H1 (cell line): Measurements from ENCODE around the gene LDLRAD4. TPM values are rescaled to one million over a fixed set of nuclear protein-coding genes. Genes with fewer than 3 reads are reported as not detected.
A peak's percentile ranks its signal among the peaks of the same experiment; 100 is the strongest.

Experiments
- CTCF ChIA-PET: fragments of 300-600 bp; sonication (Branson Sonifier 250); formaldehyde crosslinking; loops from one replicate; lab custom pipeline; 2021; ENCODE audit not compliant: partially characterized antibody; lab: Charles Lee
- POLR2A ChIA-PET: fragments of 300-600 bp; sonication (Branson Sonifier 250); formaldehyde crosslinking; loops from one replicate; lab custom pipeline; 2021; ENCODE audit warnings: inconsistent platforms; ENCODE audit not compliant: partially characterized antibody; lab: Charles Lee
- DNase-seq, 2 experiments: peaks; one replicate each; pipeline versions ENCODE4 v3.0.0 to v3.0.0-alpha.2; 2010 to 2022; ENCODE audit warnings: low spot score in 2 of 2, low read depth in 1 of 2, mixed read lengths in 1 of 2
- FAIRE-seq: peaks from 2 replicates; lab custom pipeline; 2011; peaks lifted over from hg19 to GRCh38; lab: Jason Lieb, UNC
- H2AFZ ChIP-seq: 2 replicates; pipeline ENCODE4 v1.8.1; 2012; ENCODE audit warnings: low read length, inconsistent platforms
- H2AK5ac ChIP-seq: 2 replicates; pipeline ENCODE4 v1.6.1; 2013; ENCODE audit warnings: low read depth, low read length
- H2BK120ac ChIP-seq: replicated peaks from 2 replicates; pipeline ENCODE3; 2013; ENCODE audit warnings: low read depth, low read length, inconsistent platforms
- H2BK12ac ChIP-seq: 2 replicates; pipeline ENCODE4 v1.6.1; 2013; ENCODE audit warnings: low read depth, low read length
- H2BK15ac ChIP-seq: 2 replicates; pipeline ENCODE4 v1.6.1; 2013; ENCODE audit warnings: low read length
- H2BK20ac ChIP-seq: 2 replicates; pipeline ENCODE4 v1.6.1; 2013; ENCODE audit warnings: low read length
- H2BK5ac ChIP-seq: 2 replicates; pipeline ENCODE4 v1.6.1; 2013; ENCODE audit warnings: low read depth, low read length
- H3K14ac ChIP-seq: 2 replicates; pipeline ENCODE4 v1.6.1; 2013; ENCODE audit warnings: inconsistent platforms; ENCODE audit not compliant: insufficient read length
- H3K18ac ChIP-seq: 2 replicates; pipeline ENCODE4 v1.6.1; 2013; ENCODE audit warnings: low read length; ENCODE audit errors: extremely low read depth
- H3K23ac ChIP-seq: 2 replicates; pipeline ENCODE4 v1.6.1; 2013; ENCODE audit warnings: inconsistent platforms; ENCODE audit not compliant: insufficient read length
- H3K23me2 ChIP-seq: 2 replicates; pipeline ENCODE4 v1.6.1; 2013; ENCODE audit warnings: low read depth, low read length
- H3K27ac ChIP-seq: 2 replicates; pipeline ENCODE4 v1.6.1; 2011; ENCODE audit warnings: low read depth, low read length, inconsistent platforms
- H3K27me3 ChIP-seq, 4 experiments: replicated peaks in 1 of 4; 1 replicate in 1 of 4; 2 replicates in 3 of 4; pipeline versions ENCODE4 v1.6.1 to v1.8.1; 2011 to 2013; ENCODE audit warnings: low read length in 3 of 4, mild to moderate bottlenecking in 3 of 4, inconsistent platforms in 2 of 4, mixed read lengths in 2 of 4, moderate library complexity in 1 of 4; ENCODE audit not compliant: control insufficient read depth in 3 of 4, insufficient read depth in 3 of 4; ENCODE audit errors: extremely low read depth in 1 of 4
- H3K36me3 ChIP-seq, 4 experiments: 2 replicates each; pipeline versions ENCODE4 v1.6.1 to v1.8.1; 2011 to 2013; ENCODE audit warnings: mild to moderate bottlenecking in 4 of 4, low read length in 3 of 4, moderate library complexity in 2 of 4, control low read depth in 1 of 4, inconsistent platforms in 1 of 4; ENCODE audit not compliant: insufficient read depth in 4 of 4, control insufficient read depth in 2 of 4
- H3K4ac ChIP-seq: replicated peaks from 2 replicates; pipeline ENCODE3; 2013; ENCODE audit warnings: low read length, low read depth, mixed read lengths, inconsistent platforms; ENCODE audit not compliant: insufficient read length
- H3K4me1 ChIP-seq, 4 experiments: replicated peaks in 1 of 4; 1 replicate in 1 of 4; 2 replicates in 3 of 4; pipeline versions ENCODE4 v1.6.1 to v1.8.1; 2011 to 2013; ENCODE audit warnings: low read length in 3 of 4, inconsistent platforms in 2 of 4, mixed read lengths in 1 of 4; ENCODE audit not compliant: insufficient read depth in 4 of 4, control insufficient read depth in 3 of 4
- H3K4me2 ChIP-seq, 2 experiments: 2 replicates each; pipeline versions ENCODE4 v1.6.1 to v1.8.1; 2011 to 2013; ENCODE audit warnings: low read depth in 2 of 2, low read length in 2 of 2, control low read depth in 1 of 2, inconsistent platforms in 1 of 2, mild to moderate bottlenecking in 1 of 2; ENCODE audit not compliant: insufficient read depth in 1 of 2
- H3K4me3 ChIP-seq, 4 experiments: fragments of 200-600, 300-600 bp in 1 of 4; sonication (generic), shearing (Covaris generic), sonication (Bioruptor Twin) in 1 of 4; 2 replicates each; pipeline versions ENCODE4 v1.5.1 to v1.8.1; 2011 to 2016; ENCODE audit warnings: low read length in 4 of 4, low read depth in 3 of 4, control low read depth in 2 of 4, inconsistent platforms in 2 of 4, mild to moderate bottlenecking in 2 of 4, mixed read lengths in 1 of 4, moderate library complexity in 1 of 4; ENCODE audit not compliant: insufficient read depth in 2 of 4; ENCODE audit errors: extremely low read depth in 1 of 4
- H3K56ac ChIP-seq: replicated peaks from 2 replicates; pipeline ENCODE3; 2013; ENCODE audit warnings: low read depth, mild to moderate bottlenecking, mixed read lengths, low read length, inconsistent platforms; ENCODE audit not compliant: insufficient read length
- H3K79me1 ChIP-seq: 2 replicates; pipeline ENCODE4 v1.6.1; 2013; ENCODE audit warnings: low read depth, low read length, control low read depth
- H3K79me2 ChIP-seq, 2 experiments: 2 replicates each; pipeline versions ENCODE4 v1.6.1 to v1.8.1; 2012 to 2013; ENCODE audit warnings: low read length in 2 of 2, mild to moderate bottlenecking in 2 of 2, inconsistent platforms in 1 of 2; ENCODE audit not compliant: insufficient read depth in 2 of 2, control insufficient read depth in 1 of 2
- H3K9ac ChIP-seq, 4 experiments: replicated peaks in 1 of 4; 1 replicate in 1 of 4; 2 replicates in 3 of 4; pipeline versions ENCODE4 v1.6.1 to v1.8.1; 2011 to 2013; ENCODE audit warnings: low read depth in 3 of 4, low read length in 3 of 4, control low read depth in 2 of 4, mild to moderate bottlenecking in 2 of 4, moderate library complexity in 2 of 4, inconsistent platforms in 1 of 4; ENCODE audit errors: extremely low read depth in 1 of 4
- H3K9me3 ChIP-seq, 2 experiments: 2 replicates each; pipeline versions ENCODE4 v1.6.1 to v1.8.1; 2012 to 2013; ENCODE audit warnings: mild to moderate bottlenecking in 2 of 2, moderate library complexity in 2 of 2, control low read depth in 1 of 2, inconsistent platforms in 1 of 2, low read depth in 1 of 2, low read length in 1 of 2, mixed read lengths in 1 of 2; ENCODE audit not compliant: insufficient read depth in 2 of 2
- H4K20me1 ChIP-seq, 2 experiments: replicated peaks in 1 of 2; 2 replicates each; pipeline versions ENCODE3 to v1.8.1; 2011 to 2013; ENCODE audit warnings: inconsistent platforms in 2 of 2, low read length in 2 of 2, mild to moderate bottlenecking in 1 of 2; ENCODE audit not compliant: insufficient read depth in 2 of 2, control insufficient read depth in 1 of 2
- H4K5ac ChIP-seq: 2 replicates; pipeline ENCODE4 v1.6.1; 2013; ENCODE audit warnings: low read length, low read depth, mixed read lengths, inconsistent platforms; ENCODE audit not compliant: insufficient read length
- H4K8ac ChIP-seq: 2 replicates; pipeline ENCODE4 v1.8.0; 2013; ENCODE audit warnings: mild to moderate bottlenecking, moderate library complexity, low read length, inconsistent platforms; ENCODE audit not compliant: insufficient read depth; ENCODE audit errors: extremely low read depth
- H4K91ac ChIP-seq: replicated peaks from 2 replicates; pipeline ENCODE3; 2013; ENCODE audit warnings: low read length, mixed read lengths, inconsistent platforms; ENCODE audit not compliant: insufficient read length
- KDM4A ChIP-seq: IDR thresholded peaks from one replicate; pipeline ENCODE4 v1.7.1; 2012; ENCODE audit warnings: low read depth, mild to moderate bottlenecking, moderate library complexity, low read length, inconsistent platforms; ENCODE audit not compliant: severe bottlenecking
- WGBS, 2 experiments: shearing (Covaris generic) in 1 of 2; methylation state at CpG; one replicate each; pipeline versions ENCODE4 v1.1.6 to v1.1.7; 2013 to 2015; ENCODE audit warnings: low lambda C conversion rate in 2 of 2, mixed read lengths in 2 of 2, inconsistent platforms in 1 of 2, low coverage in 1 of 2, missing lambda C conversion rate in 1 of 2; ENCODE audit not compliant: insufficient replicate concordance in 2 of 2, insufficient coverage in 1 of 2, insufficient read length in 1 of 2; ENCODE audit errors: extremely low coverage in 1 of 2, missing lambda C conversion rate in 1 of 2; 5-methylcytosine and 5-hydroxymethylcytosine counted together
- polyA plus RNA-seq, 7 experiments: library from polyadenylated mRNA; depleted of rRNA in 3 of 7; stranded (reverse) in 5 of 7; unstranded in 2 of 7; fragments of >200 nt in 5 of 7; fragments of 200-250 nt in 2 of 7; gene quantifications; 1 replicate in 5 of 7; 2 replicates in 1 of 7; 4 replicates in 1 of 7; pipeline versions ENCODE4 v1.2.1 to v1.2.3, GENCODE V29; 2011 to 2013; ENCODE audit warnings: missing spikeins in 2 of 7, mixed read lengths in 2 of 7
- total RNA-seq: library from RNA; stranded (reverse); fragmentation: NEBNext Ultra II Directional; extraction: Animal tissue kit (Norgen Biotek cat#: 25700); gene quantifications from 2 replicates; pipeline ENCODE4 v1.2.1, GENCODE V29; 2021

LDLRAD4 gene
- total and polyA plus RNA-seq, 2 of the 8 experiments (the other 6 are each of a cell fraction or from before 2014, with no cell fraction given): 0.77 to 1.4 TPM

- no peaks in the 10 kb centered on the region for H3K79me2 ChIP-seq
- H3K4me1 ChIP-seq: 0 out of 7 replicates have a peak, but pooled peaks cover 0 to 3% (median 0%) of the 10 kb centered on the region in 4 experiments
- H3K9ac ChIP-seq: no peak overlapping the region
- H2BK12ac ChIP-seq: no peak overlapping the region
- H3K4me3 ChIP-seq: no peak overlapping the region
- no peak overlapping the region for H3K4ac ChIP-seq
- H3K27me3 ChIP-seq: no peaks in the 10 kb centered on the region
- H4K91ac ChIP-seq: no peak overlapping the region
- WGBS, 2 experiments: 86% methylated on average over 4 of the region's 4 CpGs; no CpG with 5 or more reads in 1 of the 2 experiments
- 0 out of 2 replicates have a peak overlapping the region, but pooled peaks have one; percentile 8 for H2BK15ac ChIP-seq
- no peak overlapping the region for H2BK20ac ChIP-seq
- ChIA-PET POLR2A (no interaction called here), CTCF (interaction anchor here (1.4 to 6.9 kb wide), 3 partner anchors 9 to 452 kb away, joined by 3 to 30 read pairs (median 5); no protein-coding TSS in a partner anchor)
- no peak overlapping the region for H2AK5ac ChIP-seq
- H3K14ac ChIP-seq: no peak overlapping the region
- H3K27ac ChIP-seq: no peak overlapping the region
- H3K23ac ChIP-seq: no peak overlapping the region
- TF ChIP-seq KDM4A: no peak
- no peak overlapping the region for H2BK5ac ChIP-seq
- no peaks in the 10 kb centered on the region for H3K36me3 ChIP-seq
- H4K8ac ChIP-seq: no peak overlapping the region
- FAIRE-seq: no peak
- no peak overlapping the region for H4K5ac ChIP-seq
- H3K4me2 ChIP-seq: no peak overlapping the region
- no peaks in the 10 kb centered on the region for H3K79me1 ChIP-seq
- no peak overlapping the region for H3K56ac ChIP-seq
- H3K23me2 ChIP-seq: no peaks in the 10 kb centered on the region
- no peak overlapping the region for H3K18ac ChIP-seq
- H3K9me3 ChIP-seq: no peaks in the 10 kb centered on the region; a peak in 1 of 4 replicates
- H2AFZ ChIP-seq: no peak overlapping the region
- no peak overlapping the region for H2BK120ac ChIP-seq
- no peaks in the 10 kb centered on the region for H4K20me1 ChIP-seq
- no peak for DNase-seq
Measured at GRCh38 chr18:13178976-13179375, 39.6 kb upstream of the LDLRAD4 start.
